Measurements from ENCODE around the gene KBTBD4. TPM values are rescaled to one million over a fixed set of nuclear protein-coding genes. Genes with fewer than 3 reads are reported as not detected.

Gene KBTBD4
- total RNA-seq, 1 experiment from 2014 or later = 42.8 TPM

GRCh38 chr11:47583844-47584243, 5.1 kb upstream of the KBTBD4 start:
- H3K4me1 ChIP-seq (ENCODE audit: insufficient read depth, low read length, poor library complexity, severe bottlenecking) = peaks cover 12% of the 10 kb centered on the region
- H3K9me3 ChIP-seq (ENCODE audit: low read depth, low read length, poor library complexity, severe bottlenecking) = no peaks in the 10 kb centered on the region
- no peak for TF ChIP-seq CTCF (conservative IDR thresholded peaks at IDR 0.05; ENCODE audit: low read depth, low read length)
- no peak for TF ChIP-seq EZH2 (IDR thresholded peaks at IDR 0.05; ENCODE audit: borderline replicate concordance, low read depth, low read length, poor library complexity, severe bottlenecking)
- no peak overlapping the region for H3K4me3 ChIP-seq (ENCODE audit: low read depth, low read length, poor library complexity, severe bottlenecking)
- no peak overlapping the region for H3K27ac ChIP-seq (ENCODE audit: low read depth, low read length, poor library complexity, severe bottlenecking)
- peaks cover 49% of the 10 kb centered on the region for H3K36me3 ChIP-seq (ENCODE audit: insufficient read depth, low read length, poor library complexity, severe bottlenecking)
- no TSS peak for BruUV-seq (replicated peaks)
- ChIA-PET CTCF (no interaction called here), POLR2A (ENCODE audit: low non-redundant PET) (no interaction called here)
- no peak for DNase-seq (ENCODE audit: low spot score)
- H3K27me3 ChIP-seq (replicated peaks; ENCODE audit: insufficient read depth, low read depth, low read length, poor library complexity) = no peaks in the 10 kb centered on the region
- intact Hi-C loops (cut with micrococcal nuclease; ENCODE audit: unreplicated experiment) = loop anchor here (10.0 kb wide), 1 partner anchor 61 kb away; the partner anchor contains the start of gene MTCH2

DNA sequence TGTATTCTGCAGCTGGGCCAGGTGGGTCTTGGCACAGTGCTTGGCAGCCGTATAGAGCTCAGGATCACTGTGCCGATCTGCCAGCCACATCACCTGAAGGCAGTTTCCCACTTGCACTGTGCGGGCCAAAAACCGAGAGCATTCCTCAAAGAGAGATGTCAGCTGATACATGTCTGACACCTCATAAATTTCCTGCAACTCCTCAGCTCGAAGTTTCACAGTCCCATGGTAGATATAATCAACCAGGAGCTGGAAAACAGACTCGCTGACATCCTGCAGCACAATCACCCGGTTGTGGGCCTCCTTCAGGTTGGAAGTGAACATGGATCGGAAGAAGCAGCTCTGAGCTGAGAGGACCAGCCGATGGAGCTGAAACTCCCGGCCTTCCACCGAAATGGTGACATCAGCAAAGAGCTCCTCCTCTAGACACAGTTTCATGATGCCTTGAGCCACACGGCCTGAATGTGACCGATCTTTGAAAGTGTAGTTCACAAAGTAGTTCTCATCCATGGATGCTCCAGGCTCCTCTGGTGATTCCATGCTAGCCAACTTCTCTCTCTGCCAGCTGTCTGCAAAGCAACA, 1.2 kb downstream of the KBTBD4 start:
- no peak overlapping the region for H3K27ac ChIP-seq (ENCODE audit: low read depth, low read length, poor library complexity, severe bottlenecking)
- intact Hi-C loops (cut with micrococcal nuclease; ENCODE audit: unreplicated experiment) = no loop called here
- H3K27me3 ChIP-seq (replicated peaks; ENCODE audit: insufficient read depth, low read depth, low read length, poor library complexity) = no peaks in the 10 kb centered on the region
- TF ChIP-seq EZH2 (IDR thresholded peaks at IDR 0.05; ENCODE audit: borderline replicate concordance, low read depth, low read length, poor library complexity, severe bottlenecking) = no peak
- TF ChIP-seq CTCF (conservative IDR thresholded peaks at IDR 0.05; ENCODE audit: low read depth, low read length) = no peak
- ChIA-PET CTCF (no interaction called here), POLR2A (ENCODE audit: low non-redundant PET) (interaction anchor here (0.6 to 0.7 kb wide), 2 partner anchors 71 to 101 kb away, joined by 3 to 6 read pairs; no protein-coding TSS in a partner anchor)
- peaks cover 70% of the 10 kb centered on the region for H3K36me3 ChIP-seq (ENCODE audit: insufficient read depth, low read length, poor library complexity, severe bottlenecking)
- DNase-seq (ENCODE audit: low spot score) = no peak
- BruUV-seq (replicated peaks) = no TSS peak
- H3K4me1 ChIP-seq (ENCODE audit: insufficient read depth, low read length, poor library complexity, severe bottlenecking) = peaks cover 25% of the 10 kb centered on the region
- H3K4me3 ChIP-seq (ENCODE audit: low read depth, low read length, poor library complexity, severe bottlenecking) = peak overlapping the region; percentile 69
- H3K9me3 ChIP-seq (ENCODE audit: low read depth, low read length, poor library complexity, severe bottlenecking) = no peaks in the 10 kb centered on the region

DNA sequence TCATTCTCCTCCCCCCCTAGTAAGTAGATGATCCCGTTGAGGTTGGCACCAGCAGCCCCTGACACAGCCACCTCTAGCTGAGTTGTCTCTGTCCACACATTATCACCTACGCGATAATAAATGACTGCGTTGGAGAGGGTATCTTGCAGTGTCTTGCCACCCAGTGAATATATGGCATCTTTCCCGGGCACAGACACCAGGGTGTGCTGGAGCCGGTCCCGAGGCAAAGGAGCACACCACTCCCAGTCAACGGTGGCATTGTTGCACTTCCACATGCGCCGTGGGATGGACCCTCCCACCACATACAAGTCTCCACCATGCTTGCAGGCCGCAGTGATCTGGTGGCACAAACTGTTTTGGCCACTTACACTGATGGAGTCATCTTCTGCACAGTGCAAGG, 5.4 kb downstream of the KBTBD4 start:
- Histone ChIP-seq H3K4me1 (ENCODE audit: insufficient read depth, low read length, poor library complexity, severe bottlenecking) (peaks cover 13% of the 10 kb centered on the region), H3K27me3 (replicated peaks; ENCODE audit: insufficient read depth, low read depth, low read length, poor library complexity) (no peaks in the 10 kb centered on the region), H3K4me3 (ENCODE audit: low read depth, low read length, poor library complexity, severe bottlenecking) (no peak overlapping the region), H3K27ac (ENCODE audit: low read depth, low read length, poor library complexity, severe bottlenecking) (no peak overlapping the region), H3K9me3 (ENCODE audit: low read depth, low read length, poor library complexity, severe bottlenecking) (no peaks in the 10 kb centered on the region), H3K36me3 (ENCODE audit: insufficient read depth, low read length, poor library complexity, severe bottlenecking) (peaks cover 63% of the 10 kb centered on the region)
- ChIA-PET CTCF (interaction anchor here (0.7 to 0.9 kb wide), 2 partner anchors 31 to 119 kb away, joined by 4 read pairs; no protein-coding TSS in a partner anchor), POLR2A (ENCODE audit: low non-redundant PET) (interaction anchor here (1.1 kb wide), 1 partner anchor 17 kb away, joined by 3 read pairs; no protein-coding TSS in a partner anchor)
- DNase-seq (ENCODE audit: low spot score) = no peak
- intact Hi-C loops (cut with micrococcal nuclease; ENCODE audit: unreplicated experiment) = no loop called here
- no peak for TF ChIP-seq CTCF (conservative IDR thresholded peaks at IDR 0.05; ENCODE audit: low read depth, low read length)
- TF ChIP-seq EZH2 (IDR thresholded peaks at IDR 0.05; ENCODE audit: borderline replicate concordance, low read depth, low read length, poor library complexity, severe bottlenecking) = no peak
- no TSS peak for BruUV-seq (replicated peaks)

All from A673 (cell line).